ENCODE data around the gene MEAF6. TPM values are rescaled to one million over a fixed set of nuclear protein-coding genes. Genes with fewer than 3 reads are reported as not detected.

MEAF6 gene
- total and polyA plus RNA-seq, 9 donors, result 38.7 to 108 (median 64.1) TPM

DNA sequence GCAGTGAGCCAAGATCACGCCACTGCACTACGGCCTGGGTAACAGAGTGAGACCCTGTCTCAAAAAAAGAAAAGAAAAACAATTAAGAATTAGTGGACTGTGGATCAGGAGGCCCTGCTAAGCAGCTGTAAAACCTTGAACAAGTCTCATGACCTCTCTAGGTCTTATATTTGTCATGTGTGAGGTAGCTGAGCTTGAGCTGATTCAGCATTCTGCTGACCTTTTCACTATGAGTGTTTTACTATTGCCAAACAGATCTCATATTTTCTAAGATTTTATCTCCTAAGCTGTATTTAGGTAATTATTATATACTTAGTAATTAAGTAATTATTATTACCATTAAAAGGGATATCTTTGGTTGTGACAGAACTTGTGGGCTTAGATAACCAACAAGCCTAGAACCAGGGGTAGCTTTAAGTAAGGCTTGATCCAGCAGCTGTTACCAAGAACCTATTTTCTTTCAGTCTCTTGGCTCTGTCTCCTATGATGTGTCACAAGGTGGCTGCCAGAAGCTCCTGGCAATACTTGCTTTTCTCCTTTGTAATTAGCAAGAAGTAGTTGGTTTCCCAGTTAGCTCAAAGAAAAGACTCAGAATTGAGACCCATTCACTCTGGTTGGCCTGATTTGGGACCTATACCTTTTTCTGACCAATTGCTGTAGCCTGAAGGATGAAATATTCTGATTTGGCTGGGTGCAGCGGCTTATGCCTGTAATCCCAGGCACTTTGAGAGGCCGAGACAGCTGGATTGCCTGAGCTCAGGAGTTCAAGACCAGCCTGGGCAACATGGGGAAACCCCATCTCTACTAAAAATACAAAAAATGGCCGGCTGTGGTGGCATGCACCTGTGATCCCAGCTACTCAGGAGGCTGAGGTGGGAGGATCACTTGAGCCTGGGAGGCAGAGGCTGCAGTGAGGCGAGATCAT is 48.7 kb downstream of the MEAF6 start:
- Histone ChIP-seq H3K9me3 (no peaks in the 10 kb centered on the region), H3K4me1 (ENCODE audit: insufficient read depth) (no peaks in the 10 kb centered on the region), H3K4me3 (no peak overlapping the region), H3K36me3 (no peaks in the 10 kb centered on the region), H3K27ac (no peak overlapping the region), H3K27me3 (no peaks in the 10 kb centered on the region)
- WGBS, 3 donors, result 90 to 92% (median 90%) methylated on average over 6 of the region's 6 CpGs
- DNase-seq, result no peak
- intact Hi-C loops (cut with DNase I), result no loop called here
- TF ChIP-seq EP300 (IDR thresholded peaks at IDR 0.05) (no peak), POLR2A (IDR thresholded peaks at IDR 0.05) (no peak), CTCF (IDR thresholded peaks at IDR 0.05) (no peak)

- Histone ChIP-seq H3K27me3 (no peaks in the 10 kb centered on the region), H3K36me3 (no peaks in the 10 kb centered on the region), H3K27ac (no peak overlapping the region), H3K9me3 (no peaks in the 10 kb centered on the region), H3K4me1 (ENCODE audit: insufficient read depth) (no peaks in the 10 kb centered on the region), H3K4me3 (no peak overlapping the region)
- no peak for DNase-seq
- WGBS, 3 donors, result 92 to 95% (median 93%) methylated on average over 2 of the region's 2 CpGs
- TF ChIP-seq POLR2A (IDR thresholded peaks at IDR 0.05), result no peak
- no peak for TF ChIP-seq CTCF (IDR thresholded peaks at IDR 0.05)
- TF ChIP-seq EP300 (IDR thresholded peaks at IDR 0.05), result no peak
- intact Hi-C loops (cut with DNase I), result no loop called here
Measured at GRCh38 chr1:37464443-37464842, 50.1 kb downstream of the MEAF6 start.

DNA sequence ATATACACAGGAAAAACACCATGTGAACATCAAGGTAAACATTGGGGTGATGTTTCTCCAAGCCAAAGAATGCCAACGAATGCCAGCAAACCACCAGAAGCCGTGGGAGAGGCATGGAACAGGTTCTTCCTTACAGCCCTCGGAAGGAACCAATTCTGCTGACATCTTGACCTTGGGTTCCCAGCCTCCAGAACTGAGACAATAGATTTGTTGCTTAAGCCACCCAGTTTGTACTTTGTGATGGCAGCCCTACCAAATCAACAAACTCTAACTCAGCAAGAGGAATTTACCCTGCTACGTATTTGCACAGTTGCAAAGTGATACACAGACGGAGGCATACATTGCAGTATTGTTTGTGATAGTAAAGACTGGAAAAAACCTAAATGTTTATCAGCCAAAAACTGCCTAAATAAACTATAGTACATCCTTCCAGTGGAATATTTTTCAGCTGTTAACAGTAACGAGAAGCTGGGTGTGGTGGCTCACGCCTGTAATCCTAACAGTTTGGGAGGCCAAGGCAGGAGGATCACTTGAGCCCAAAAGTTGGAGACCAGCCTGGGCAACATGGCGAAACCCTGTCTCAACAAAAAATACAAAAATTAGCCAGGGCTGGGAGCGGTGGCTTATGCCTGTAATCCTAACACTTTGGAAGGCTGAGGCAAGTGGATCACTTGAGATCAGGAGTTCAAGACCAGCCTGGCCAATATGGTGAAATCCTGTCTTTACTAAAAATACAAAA is 52.7 kb downstream of the MEAF6 start:
- H3K27ac ChIP-seq, result no peak overlapping the region
- no peaks in the 10 kb centered on the region for H3K9me3 ChIP-seq
- H3K27me3 ChIP-seq, result no peaks in the 10 kb centered on the region
- no peak for DNase-seq
- H3K4me1 ChIP-seq (ENCODE audit: insufficient read depth), result no peaks in the 10 kb centered on the region
- H3K36me3 ChIP-seq, result no peaks in the 10 kb centered on the region
- intact Hi-C loops (cut with DNase I), result no loop called here
- no peak for TF ChIP-seq CTCF (IDR thresholded peaks at IDR 0.05)
- TF ChIP-seq EP300 (IDR thresholded peaks at IDR 0.05), result no peak
- no peak for TF ChIP-seq POLR2A (IDR thresholded peaks at IDR 0.05)
- no peak overlapping the region for H3K4me3 ChIP-seq
- WGBS, 3 donors, result 82 to 83% (median 83%) methylated on average over 9 of the region's 9 CpGs

DNA sequence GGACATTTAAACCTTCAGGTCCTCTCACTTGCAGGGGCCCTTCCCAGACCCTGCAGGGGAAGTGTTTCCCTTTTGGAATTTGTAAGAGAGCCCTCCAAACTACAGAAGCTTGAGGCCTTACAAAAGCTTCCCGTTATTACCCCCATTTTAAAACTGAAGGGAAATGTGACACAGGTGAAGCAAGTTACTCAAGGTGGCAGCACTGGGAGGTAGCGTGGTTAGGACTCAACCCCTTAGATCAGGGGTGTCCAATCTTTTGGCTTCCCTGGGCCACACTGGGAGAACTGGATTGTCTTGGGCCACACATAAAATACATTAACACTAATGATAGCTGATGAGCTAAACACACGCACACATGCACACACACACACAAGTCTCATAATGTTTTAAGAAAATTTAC is 56.0 kb downstream of the MEAF6 start:
- Histone ChIP-seq H3K27ac (no peak overlapping the region), H3K36me3 (no peaks in the 10 kb centered on the region), H3K4me1 (ENCODE audit: insufficient read depth) (peaks cover 3% of the 10 kb centered on the region), H3K27me3 (no peaks in the 10 kb centered on the region), H3K9me3 (no peaks in the 10 kb centered on the region), H3K4me3 (no peak overlapping the region)
- TF ChIP-seq EP300 (IDR thresholded peaks at IDR 0.05), result no peak
- no peak for TF ChIP-seq CTCF (IDR thresholded peaks at IDR 0.05)
- no peak for TF ChIP-seq POLR2A (IDR thresholded peaks at IDR 0.05)
- DNase-seq, result no peak
- 77 to 89% (median 80%) methylated on average over 3 of the region's 3 CpGs for WGBS, 3 donors
- intact Hi-C loops (cut with DNase I), result loop anchor here in 3 of 4 donors (10.0 kb wide), 2 partner anchors 216 to 226 kb away; no protein-coding TSS in a partner anchor
